HG02870 (cell line): ENCODE results near the gene CUBN.
A peak's percentile ranks its signal among the peaks of the same experiment; 100 is the strongest.
"Not testable (repeated sequence)": the region's sequence is repeated elsewhere in the genome, so short reads cannot be mapped to it uniquely, and the experiment has no call there.

Experiments used
- ATAC-seq: cut with Tn5 transposase; IDR thresholded peaks from one replicate; pipeline ENCODE4 v1.9.1; 2021; ENCODE audit warnings: mild to moderate bottlenecking, moderate library complexity; ENCODE audit not compliant: unreplicated experiment

The CUBN gene

DNA sequence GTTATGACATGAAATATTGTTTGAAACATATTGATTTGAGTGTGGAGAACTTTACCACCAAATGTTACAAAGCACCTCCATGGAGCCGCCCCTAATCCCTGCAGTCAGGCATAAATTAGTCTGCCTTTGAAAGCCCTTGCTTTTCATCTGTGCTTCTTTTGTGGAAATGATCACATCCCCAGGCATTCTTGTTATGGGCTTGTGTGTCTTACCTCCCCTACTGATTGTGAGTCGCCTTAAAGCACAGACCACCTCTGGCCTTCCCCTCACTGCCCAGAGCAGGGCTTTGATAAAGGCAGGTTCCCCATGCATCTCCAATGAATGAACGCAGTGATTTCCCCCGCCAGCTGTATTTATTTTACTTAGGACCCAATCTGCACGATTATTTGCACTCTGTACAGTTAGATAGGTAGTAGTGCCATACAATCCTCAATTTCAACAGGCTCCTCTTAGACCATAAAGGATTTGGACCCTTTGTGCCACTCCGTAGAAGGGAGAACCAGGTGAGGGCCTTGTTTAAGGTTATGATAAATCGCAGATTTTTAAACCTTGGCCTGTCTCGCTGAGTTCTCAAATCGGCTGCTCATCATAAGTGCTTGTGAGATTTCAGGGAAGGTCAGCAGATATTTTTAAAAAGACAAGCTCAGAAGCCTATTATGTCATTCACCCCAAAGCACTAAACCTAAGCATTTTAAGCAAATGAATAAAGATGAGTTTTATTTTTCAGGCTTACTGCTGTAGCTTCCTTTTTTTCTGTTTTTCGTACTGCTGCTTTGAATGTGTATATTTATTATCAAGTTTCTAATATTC, 107.8 kb downstream of the CUBN start:
- no peak for ATAC-seq

GRCh38 chr10:17019696-17020095, 109.9 kb downstream of the CUBN start:
- no peak for ATAC-seq

GRCh38 chr10:17013131-17013983, 116.3 kb downstream of the CUBN start:
- ATAC-seq, result not testable (repeated sequence)

- ATAC-seq, result not testable (repeated sequence)
These were observed 116.9 kb downstream of the CUBN start for GRCh38 chr10:17012731-17013130.

GRCh38 chr10:17010363-17011145, 119.1 kb downstream of the CUBN start:
- ATAC-seq, result no peak

DNA sequence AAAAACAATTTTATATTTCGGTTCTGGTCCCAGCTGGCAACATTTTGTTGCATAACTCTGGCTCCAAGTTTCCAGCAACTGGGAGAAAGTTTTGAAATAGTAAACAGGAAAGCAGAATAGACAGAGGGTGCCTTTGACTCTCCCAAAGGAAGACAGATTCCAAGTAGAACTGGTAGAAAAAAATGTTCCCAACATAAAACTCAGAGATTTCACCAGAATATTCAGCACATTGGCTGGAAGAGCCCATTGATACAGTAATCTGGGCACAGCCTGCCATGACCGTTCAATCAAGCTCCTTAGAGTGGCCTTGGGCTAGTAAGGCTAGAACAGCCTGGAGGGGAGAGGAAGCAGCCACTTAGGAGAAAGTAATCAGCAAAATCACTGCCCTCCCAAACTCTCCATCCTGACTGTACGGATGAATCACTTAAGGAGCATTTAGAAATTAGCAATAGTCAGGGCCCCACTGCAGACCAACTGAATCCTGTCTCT, 120.4 kb downstream of the CUBN start:
- ATAC-seq, result no peak

GRCh38 chr10:17007418-17007770, 122.2 kb downstream of the CUBN start:
- ATAC-seq, result no peak

GRCh38 chr10:17006631-17007417, 122.8 kb downstream of the CUBN start:
- no peak for ATAC-seq

DNA sequence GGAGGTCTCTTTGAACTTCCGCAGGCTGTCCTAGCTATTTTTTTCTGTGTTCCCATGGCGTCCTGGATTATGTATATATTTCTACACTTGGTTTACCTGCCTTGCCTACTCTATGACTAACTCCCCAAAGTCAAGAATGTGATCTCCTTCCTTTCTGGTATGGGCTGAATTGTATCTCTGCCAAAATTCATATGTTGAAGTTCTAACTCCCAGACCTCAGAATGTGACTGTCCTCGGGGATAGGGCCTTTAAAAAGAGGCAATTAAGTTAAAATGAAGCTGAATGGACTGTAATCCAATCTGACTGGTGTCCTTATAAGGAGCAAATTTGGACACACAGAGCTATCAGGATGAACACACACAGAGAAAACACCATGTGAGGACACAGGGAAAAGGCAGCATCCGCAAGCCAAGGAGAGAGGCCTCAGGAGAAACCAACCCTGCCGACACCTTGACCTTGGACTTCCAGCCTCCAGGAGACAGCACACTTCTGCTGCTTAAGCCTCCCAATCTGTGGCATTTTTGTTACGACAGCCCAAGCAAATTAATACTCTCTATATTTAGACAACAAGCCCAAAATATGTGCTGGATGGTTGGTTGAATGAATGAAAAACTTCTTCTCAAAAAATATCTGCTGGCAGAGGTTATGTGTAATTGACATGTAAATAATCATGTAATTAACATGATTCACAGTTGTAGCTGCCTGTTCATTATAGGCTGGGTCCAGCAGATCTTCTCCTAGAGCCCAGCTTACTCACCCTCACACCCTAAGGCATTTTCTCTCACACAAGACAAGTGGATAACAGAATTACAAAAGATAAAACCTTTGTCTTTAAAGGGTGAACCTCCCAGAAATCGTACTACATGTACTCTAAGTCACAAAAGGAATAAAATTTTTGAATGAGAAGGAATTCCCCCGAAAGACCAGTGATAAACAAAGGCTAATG, 123.7 kb downstream of the CUBN start:
- ATAC-seq, result no peak

GRCh38 chr10:17004801-17005380, 124.7 kb downstream of the CUBN start:
- no peak for ATAC-seq

DNA sequence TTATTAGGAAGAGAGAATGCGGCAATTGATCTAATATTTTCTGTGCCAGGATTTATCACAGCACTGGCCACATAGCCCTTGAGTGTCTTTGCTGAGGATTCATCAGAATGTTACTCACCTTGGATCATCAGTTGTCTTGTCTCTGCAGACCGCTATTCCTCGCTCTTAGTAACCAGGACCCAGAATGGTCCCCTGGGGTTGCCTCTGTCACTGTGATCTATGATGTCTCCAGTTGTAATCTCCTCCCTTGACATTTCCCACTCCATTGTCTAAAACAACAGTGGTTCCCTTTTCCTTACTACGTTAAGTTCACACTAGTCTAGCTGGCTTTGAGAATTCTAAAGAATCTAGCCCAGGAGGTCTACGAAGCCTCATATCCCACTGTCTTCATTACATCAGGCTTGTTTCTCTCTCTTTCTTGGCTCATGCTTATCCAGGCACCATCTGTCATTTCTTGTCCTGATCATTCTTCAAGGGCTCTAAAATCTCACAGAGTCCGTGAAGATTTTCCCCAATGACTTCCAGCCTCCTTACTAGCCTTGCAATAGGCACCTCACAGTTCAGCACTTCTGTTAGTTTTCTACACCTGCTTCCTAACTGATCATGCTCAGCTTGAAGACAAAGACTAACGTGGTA, 125.8 kb downstream of the CUBN start:
- no peak for ATAC-seq

DNA sequence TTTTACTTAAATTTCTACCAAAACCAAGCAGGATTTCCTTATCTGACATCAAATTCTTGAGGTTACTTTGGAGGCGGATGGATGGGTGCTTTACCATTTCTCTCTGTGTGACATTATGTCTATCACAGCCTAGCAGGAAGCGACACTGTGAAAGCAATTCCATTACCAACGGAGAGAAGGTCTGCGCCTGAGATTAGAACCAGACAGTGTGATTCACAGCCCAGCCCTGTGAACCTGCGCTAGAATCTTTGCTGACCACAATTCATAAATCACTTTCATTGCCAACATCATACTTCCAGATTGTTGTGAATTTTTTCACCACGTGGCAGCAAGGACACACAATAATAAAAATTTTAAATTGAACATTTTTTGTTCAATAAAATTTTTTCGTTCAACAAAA, 126.5 kb downstream of the CUBN start:
- no peak for ATAC-seq

DNA sequence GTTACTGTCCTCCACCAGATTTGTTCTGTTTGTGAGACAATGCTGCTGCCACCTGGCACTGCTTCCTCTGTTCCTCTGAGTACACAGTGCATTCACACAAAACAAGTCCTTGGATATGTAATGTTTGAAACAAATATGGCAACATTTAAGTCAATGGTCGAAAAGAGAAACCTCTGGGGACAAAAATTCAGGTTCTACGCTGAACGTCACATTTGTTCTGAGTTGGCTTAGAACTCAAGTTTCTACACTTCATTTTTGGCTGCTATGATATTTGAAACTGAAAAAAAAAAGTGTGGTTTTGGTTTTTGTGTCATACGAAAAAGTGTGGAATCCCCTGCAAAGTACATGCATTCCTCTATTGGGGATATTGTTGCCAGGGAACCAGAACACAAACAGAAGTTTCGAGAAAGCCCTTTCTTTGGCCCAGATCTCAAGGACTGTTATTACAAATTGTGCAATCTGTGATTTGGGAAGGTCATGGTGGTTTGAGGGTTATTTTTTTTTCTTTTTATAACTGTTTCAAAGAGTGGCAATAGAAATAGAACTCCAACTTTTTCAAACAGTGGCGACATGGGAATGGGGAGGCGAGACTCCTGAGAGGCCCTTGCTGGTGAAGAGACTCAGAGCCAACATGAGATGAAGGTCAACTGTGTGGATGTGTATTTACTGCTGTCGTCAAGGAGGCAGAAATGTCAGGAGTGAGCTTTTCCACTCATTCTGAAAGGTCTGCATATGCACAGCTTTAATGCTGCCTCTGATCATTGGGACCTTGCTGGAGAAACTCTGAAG, 127.5 kb downstream of the CUBN start:
- peak; percentile 75 for ATAC-seq

DNA sequence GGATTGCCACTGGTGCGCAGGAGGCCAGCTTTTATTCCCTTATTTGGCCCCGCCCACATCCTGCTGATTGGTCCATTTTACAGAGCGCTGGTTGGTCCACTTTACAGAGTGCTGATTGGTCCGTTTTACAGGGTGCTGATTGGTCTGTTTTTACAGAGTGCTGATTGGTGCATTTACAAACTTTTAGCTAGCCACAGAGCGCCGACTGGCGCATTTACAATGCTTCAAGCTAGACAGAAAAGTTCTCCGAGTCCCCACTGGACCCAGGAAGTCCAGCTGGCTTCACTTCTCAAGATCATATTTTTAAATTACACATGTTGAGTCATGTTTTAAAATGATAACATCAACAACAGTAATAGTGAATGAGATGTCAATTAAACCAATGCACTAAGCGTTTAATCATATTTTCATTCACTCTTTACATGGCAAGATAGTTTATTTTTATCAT, 128.3 kb downstream of the CUBN start:
- ATAC-seq, result no peak

GRCh38 chr10:16999665-17000451, 129.8 kb downstream of the CUBN start:
- no peak for ATAC-seq

GRCh38 chr10:16996530-16996964, 133.1 kb downstream of the CUBN start:
- no peak for ATAC-seq
